Renal cortex interstitium (tissue), 11 donors: ENCODE results near the gene GJD3. TPM values are rescaled to one million over a fixed set of nuclear protein-coding genes. Genes with fewer than 3 reads are reported as not detected.

Experiments
- DNase-seq, 11 donors: peaks; one replicate each; pipeline ENCODE4 v3.0.0-alpha.2; 2013; ENCODE audit warnings: low read depth in 9 of 11, low spot score in 4 of 11; ENCODE audit errors: extremely low read depth in 1 of 11
- polyA plus RNA-seq, 3 donors: library from polyadenylated mRNA; unstranded; fragments of 120-200 nt; gene quantifications; one replicate each; pipeline ENCODE4 v1.2.1, GENCODE V29; 2013; ENCODE audit not compliant: insufficient read length in 3 of 3

The GJD3 gene
- polyA plus RNA-seq, 3 donors: 0.32 TPM; not detected in 2

DNA sequence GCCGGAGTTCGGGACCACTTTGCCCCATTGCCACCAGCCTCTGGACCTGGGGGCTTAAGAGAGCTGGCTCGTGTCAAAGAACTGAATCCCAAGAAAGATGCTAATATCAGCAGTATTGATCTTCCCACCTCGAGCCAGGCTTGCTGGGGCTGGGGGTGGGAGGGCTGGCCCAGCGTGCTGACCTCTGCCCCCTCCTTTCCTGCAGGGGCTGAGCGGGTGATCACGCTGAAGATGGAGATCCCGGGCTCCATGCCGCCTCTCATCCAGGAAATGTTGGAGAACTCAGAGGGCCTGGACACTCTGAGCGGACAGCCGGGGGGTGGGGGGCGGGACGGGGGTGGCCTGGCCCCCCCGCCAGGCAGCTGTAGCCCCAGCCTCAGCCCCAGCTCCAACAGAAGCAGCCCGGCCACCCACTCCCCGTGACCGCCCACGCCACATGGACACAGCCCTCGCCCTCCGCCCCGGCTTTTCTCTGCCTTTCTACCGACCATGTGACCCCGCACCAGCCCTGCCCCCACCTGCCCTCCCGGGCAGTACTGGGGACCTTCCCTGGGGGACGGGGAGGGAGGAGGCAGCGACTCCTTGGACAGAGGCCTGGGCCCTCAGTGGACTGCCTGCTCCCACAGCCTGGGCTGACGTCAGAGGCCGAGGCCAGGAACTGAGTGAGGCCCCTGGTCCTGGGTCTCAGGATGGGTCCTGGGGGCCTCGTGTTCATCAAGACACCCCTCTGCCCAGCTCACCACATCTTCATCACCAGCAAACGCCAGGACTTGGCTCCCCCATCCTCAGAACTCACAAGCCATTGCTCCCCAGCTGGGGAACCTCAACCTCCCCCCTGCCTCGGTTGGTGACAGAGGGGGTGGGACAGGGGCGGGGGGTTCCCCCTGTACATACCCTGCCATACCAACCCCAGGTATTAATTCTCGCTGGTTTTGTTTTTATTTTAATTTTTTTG, 8.5 kb downstream of the GJD3 start:
- no peak for DNase-seq

DNA sequence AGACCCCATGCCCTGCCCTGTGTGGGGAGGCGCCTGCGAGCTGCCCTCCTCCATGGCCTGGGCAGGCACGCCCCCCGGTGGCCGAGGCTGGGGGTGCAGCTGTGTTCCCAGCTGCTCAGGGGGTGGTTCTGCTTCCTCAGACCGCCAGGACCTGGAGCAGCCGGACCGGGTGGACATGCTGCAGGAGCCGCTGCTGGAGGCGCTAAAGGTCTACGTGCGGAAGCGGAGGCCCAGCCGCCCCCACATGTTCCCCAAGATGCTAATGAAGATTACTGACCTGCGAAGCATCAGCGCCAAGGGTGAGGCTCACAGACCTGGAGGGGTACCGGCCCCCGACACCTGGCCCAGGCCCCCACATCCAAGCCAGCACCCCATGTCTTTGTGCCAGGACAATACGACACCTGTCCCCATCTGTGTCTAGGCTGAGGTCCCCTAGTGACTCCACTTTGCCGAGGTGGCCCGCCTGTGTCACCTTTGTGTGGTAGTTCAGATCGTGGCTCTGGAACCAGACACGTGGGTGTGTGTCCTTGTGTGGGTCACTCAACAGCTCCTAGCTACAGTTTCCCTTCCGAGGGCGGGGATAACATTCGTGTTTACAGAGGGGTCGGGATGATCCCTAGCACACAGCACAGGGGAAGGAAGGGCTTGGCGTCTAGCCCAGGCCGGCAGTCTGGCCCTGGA, 9.3 kb downstream of the GJD3 start:
- peak in 1 of 11 donors; percentile 41 for DNase-seq

DNA sequence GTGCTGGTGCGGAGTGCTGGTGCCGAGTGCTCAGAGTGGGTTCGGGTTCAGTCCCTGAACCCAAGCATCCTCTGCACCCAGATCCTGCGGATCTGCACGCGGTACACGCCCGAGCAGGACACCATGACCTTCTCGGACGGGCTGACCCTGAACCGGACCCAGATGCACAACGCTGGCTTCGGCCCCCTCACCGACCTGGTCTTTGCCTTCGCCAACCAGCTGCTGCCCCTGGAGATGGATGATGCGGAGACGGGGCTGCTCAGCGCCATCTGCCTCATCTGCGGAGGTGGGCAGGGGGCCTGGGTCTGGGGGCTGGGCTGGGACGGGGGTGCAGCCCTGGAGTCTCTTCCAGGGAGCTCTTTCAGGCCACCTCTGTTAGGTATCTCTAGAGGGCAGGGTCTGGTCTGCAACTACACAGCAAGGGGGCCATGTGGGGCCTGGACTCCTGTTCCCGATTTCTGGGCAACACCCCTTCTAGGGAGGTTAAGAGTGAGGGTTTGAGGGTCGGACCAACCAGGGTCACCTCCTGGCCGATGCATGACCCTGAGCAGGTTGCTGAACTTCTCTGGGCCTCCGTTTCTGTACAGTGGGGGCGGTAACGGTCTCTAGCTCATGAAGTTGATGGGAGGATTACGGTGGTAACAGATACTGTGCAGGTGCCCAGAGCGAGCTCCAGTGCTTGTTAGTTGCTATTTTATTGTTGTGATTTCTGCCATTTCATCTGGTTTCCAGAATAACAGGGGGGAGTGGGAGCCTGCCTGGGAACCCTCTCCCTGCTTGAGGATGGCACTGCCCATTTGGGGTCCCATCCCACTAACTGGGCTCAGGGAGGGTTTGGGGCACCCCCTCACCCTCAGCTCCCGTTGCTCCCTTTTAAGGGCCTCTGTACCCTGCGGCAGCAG, 10.1 kb downstream of the GJD3 start:
- DNase-seq: no peak

DNA sequence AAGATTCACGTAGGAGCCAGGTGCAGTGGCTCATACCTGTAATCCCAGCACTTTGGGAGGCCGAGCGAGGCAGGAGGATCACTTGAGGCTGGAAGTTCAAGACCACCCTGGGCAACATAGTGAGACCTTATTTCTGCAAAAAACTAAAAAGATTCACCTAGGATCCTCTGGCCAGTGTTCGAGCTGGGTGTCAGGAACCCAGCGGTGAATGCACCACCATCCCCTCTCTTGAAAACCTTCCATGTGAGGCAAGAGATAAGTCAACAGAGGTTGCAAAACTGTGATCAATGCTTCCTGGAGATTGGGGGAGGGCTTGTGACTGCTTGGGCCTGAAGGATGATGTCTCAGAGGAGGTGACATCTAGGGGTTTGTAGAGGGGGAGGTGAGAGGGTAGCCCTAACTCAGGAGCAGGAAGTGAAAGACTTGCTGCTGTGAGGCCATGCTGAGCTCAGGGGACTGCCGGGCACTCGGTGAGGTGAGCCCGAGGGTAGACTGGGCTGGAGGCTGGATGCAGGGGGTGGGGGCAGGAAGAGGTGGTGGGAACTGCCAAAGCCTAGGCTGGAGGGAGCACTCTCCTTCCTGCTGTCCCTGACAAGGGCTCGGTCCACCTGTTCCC, 11.7 kb downstream of the GJD3 start:
- DNase-seq: no peak

DNA sequence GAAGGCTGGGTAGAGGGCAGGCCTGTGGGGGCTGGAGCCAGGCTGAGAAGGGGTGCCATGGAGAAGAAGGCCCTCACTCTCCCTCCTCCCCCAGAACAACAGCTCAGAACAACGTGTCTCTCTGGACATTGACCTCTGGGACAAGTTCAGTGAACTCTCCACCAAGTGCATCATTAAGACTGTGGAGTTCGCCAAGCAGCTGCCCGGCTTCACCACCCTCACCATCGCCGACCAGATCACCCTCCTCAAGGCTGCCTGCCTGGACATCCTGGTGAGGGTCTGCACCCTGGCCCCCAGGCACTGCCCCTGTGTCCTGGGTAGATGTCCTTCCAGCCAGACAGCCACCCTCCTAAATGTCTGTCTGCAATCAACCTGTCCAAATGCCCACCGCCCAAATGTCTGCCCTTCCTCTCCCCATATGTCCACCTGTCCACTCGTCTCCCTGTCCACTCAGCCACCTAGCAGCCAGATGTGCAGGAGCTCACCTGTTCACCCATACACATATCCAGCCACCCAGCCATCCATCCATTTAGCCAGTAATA, 12.2 kb downstream of the GJD3 start:
- DNase-seq: no peak

DNA sequence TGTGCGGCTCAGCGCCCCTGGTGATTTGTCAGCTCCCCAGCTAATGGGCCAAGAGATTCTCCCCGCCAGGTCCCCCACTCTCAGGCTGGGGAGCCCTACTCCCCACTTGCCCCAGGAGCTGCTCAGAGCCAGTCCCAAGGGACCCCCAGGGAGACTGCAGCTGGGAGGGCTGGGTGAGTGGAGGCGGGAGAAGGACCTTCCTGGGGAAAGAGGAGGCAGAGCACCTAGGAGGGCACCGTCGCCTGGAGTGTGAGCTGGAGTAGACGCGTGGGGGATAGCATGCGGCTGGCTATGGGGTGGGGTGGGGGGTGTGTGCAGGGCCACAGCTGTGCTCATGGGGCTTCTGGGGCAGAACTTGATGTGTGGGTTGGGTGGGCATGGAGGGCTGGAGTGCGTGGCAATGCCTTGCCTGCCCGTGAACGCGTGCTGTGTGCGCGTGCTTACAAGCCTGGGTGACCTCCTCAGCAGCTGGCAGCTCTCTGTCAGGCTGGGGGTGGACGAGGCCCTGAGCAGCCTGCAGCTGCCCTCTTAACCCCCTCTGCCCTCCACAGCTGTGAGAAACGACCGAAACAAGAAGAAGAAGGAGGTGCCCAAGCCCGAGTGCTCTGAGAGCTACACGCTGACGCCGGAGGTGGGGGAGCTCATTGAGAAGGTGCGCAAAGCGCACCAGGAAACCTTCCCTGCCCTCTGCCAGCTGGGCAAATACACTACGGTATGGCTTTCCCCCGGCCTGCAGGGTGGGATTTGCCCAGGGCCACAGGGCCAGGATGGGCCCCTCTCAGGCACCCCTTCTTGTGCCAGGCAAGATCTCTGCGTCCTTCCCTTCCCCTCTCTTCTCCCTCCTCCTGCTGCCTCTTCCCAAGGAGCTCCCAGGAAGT, 12.9 kb downstream of the GJD3 start:
- no peak for DNase-seq

DNA sequence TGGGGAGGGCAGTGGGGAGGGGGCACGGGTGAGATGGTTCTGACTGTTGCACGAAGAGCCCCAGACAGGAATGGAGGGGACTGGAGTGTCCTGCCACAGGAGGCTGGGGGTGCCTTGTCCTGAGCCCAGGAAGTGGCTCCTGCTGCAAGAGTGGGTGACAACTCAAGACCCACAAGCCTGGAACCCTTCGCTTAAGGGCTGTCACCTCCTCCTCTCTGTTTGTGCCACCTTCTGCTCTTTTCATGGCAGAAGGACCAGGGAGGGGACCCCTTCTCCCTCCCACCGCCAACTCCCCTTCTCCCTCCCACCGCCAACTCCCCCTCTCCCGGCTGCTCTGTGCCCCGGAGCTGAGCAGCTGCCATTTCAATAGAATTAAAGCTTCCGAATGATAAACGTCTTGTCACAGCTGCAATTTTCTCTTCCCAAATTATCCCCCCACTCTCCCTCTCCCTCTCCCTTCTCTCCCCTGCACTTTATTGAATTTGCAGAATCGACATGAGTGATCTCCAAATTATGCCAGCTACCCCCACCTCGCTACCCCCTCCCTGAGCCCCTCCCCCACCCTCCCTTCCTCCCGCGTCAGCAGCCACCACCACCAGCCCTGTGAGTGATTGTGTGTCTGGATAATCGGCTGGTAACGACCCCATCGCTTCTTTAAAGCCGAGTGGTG, 13.7 kb downstream of the GJD3 start:
- DNase-seq: no peak

DNA sequence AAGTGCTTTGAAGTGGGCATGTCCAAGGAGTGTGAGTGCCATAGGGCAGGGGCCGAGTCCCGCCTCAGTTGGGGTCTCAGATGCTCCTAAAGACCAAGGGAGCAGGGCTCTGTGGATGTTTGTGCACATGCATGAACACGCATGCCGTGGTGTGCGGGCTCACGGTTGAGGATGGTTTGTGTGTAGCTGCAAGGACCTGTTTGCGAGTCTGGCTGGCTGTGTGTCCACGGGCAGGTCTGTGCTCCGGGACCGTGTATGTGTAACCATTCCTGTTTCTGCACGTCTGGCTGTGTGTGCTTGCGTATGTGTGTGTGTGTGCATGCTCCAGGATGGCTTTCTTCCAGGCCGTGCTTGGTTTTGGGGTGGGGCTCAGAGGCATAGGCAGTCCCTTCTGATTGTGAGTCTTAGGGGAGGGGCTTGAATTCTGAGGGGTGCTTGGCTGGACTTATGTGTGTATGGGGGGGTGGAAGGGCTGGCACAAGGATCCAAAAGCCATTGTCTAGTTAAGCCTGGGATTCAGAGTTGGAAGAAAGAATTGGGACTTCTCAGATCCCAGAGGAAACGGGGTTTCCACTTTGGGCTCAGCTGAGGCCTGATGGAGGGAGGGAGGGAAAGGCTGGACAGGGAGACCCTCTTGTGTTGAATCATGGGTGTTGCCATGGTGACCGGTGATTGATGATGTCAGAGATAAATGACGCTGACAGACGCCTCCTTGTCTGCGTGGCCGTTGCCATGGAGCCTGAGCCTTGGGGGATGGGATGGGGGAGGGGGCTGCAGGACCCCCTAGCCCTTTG, 14.4 kb downstream of the GJD3 start:
- DNase-seq: peak in 6 of 11 donors; percentile 66 to 79 (median 77)

DNA sequence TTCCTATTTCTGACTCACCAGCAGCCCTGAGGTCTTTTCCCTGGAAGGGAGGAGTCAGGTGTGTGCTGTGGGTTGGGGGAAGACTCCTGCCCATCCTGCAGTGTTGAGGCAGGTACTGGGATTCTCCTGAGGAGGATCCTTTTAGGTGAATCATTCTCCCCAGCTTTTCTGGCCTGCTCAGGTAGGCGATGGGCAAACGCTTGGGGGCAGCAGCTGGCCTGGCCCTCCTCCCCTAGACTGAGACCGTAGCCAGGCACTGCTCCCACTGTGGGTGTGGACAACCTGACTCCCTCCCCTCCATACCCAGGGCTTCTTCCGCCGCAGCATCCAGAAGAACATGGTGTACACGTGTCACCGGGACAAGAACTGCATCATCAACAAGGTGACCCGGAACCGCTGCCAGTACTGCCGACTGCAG, 15.1 kb downstream of the GJD3 start:
- DNase-seq: no peak

DNA sequence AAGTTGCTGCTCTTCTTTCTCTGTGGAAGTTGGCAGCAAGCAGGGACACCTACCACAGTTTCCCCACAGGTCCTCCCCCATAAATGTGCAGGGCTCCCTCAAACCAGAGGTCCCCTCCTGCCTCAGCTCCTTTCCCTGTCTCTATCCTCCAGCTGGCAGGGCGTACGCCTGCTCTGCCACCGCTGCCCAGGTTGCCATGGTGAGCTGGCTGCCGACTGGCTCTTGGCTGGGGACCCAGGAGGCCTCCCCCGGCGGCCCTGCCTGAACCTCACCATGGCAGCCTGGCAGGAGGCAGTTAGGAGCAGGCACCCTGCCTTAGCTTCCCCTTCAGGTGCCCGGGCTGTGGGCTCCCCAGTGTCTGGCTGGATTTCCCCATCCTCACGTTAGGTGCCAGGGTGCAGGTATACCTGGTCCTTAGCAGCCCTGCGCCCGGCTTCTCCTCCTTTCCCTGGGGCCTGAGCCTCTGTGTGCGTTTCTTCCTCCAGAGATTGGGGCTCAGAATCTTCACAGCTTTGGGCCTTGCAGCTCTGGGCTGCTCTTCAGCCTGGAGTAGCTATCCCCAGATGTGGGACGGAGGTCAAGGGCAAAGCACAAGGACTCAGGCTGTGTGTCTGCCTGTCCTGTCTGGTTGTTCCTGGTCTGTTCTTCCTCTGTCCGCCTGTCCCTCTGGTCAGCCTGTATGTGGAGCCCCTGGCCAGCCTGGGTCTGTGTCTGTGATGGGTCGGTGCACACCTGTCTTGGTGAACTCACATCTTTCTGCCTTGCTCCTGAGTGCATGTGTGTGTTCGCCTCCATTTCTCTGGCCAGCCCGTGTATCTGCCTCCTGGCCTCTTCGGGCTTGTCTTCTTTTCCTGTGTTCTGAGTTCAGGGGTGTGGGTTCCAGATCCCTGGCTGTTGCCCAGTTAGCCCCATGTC, 15.7 kb downstream of the GJD3 start:
- no peak for DNase-seq

DNA sequence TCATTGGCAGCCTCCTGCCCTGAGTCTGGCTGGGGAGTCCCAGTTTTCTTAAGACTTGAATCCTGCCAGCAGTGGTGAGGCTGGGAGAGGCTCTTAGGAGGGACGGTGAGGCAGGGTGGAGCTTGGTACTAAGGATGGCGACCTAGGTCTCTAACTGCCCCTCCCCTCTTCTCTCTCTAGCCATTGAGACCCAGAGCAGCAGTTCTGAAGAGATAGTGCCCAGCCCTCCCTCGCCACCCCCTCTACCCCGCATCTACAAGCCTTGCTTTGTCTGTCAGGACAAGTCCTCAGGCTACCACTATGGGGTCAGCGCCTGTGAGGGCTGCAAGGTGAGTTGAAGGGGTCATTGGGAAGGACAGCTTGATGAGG, 16.4 kb downstream of the GJD3 start:
- DNase-seq: no peak

DNA sequence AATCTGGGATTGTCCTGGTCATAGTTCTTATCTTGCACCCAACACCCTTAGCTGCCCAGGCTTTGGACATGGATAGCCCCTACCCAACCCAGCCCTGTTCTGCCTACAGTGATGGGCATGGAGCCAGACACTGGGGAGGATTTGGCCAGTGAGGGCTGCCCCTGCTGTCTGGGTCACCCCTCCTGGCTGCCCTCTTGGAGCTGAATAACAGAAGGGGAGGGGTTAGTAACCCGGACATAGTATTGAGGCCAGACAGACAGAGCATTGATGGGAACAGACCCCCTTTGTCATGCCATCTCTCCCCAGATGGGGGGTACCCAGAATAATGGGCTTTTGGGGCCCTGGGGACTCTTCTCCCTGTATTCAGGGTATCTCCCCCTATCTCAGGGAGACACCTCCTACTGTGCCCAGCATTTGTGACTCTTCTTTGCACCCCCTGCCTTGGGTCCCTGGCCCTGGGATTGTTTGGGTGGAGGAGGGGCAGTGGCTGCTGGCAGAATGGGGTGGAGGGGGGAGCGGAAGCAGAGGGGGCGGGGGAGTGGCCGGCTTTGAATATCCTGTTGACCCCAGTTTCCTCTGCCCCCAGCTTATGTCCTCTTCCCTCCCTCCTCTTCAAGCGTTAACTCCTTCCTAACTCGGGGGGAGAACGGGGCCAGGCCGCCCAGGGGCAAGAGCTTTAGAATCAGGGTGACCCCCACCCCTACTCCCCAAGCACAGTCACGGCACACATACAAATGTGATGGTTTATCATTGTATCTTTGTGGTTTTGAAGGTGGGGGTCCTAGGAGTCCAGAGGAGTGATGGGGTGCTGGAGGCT, 17.0 kb downstream of the GJD3 start:
- no peak for DNase-seq

DNA sequence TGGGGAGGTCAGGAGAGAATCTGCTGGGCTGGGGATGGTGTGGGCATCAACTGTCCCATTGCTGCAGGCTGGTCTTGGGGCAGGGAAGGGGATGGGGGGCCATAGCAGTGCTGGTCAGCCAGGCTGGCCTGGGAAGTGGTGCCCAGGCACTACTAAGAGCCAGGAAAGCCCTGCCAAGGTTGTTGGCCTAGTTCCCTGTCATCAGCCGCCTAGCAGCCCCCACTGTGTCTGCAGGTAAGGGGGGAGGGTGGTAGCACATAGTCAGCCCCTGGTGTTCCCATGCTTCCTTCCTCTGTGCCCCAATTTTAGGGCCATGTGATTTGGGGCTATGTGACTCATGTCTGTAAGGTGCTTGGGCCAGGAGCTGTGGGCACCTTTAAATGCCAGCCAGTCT, 17.8 kb downstream of the GJD3 start:
- no peak for DNase-seq

DNA sequence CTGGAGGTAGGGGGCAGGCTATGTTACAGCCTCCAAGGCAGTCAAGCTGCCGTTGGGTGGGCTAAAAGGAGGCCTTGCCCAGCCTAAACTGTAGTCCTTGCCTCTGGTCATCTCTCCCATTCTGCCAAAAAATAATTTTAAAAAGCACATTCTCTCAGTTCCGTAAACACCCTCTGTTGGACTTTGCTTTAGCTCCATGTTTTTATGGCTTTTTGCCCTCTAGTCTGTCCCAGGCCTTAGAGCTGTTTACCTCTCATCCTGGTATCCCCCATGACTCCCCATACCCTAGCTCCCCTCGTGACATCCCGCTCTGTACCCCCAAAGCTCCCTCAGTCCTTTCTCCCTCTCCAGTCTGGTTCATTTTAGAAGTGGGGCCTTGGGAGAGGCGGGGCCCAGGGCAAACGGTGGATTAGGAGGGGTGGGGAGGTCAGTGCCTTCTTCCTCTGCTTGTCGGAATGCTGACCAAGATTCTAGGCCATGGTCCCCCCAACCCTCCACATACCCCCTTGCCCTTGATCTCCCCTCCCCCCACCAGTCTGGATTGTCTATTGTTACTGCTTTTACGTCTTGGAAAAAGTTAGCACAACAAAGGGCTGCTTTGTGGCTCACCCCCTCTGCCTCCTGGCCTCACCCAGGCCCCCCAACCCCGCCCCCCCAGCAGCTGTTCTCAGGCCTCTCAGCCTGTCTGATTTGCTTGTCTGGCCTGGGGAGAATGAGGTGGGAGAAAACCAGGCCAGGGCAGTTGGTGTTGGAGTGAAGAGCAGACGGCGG, 18.4 kb downstream of the GJD3 start:
- no peak for DNase-seq
